Upper lobe of left lung (tissue), 4 donors: ENCODE results near the gene SSBP3.

Experiments used
- CTCF ChIP-seq, 6 experiments: fragments of 450-650 bp in 4 of 6; fragments of 200-600 bp in 2 of 6; sonication (generic) in 2 of 6; IDR thresholded peaks; one replicate each; pipeline ENCODE4 v1.5.1; 2016 to 2019; ENCODE audit warnings: antibody characterized with exemption in 6 of 6
- POLR2AphosphoS5 ChIP-seq, 2 donors: sonication (generic); formaldehyde crosslinking; IDR thresholded peaks; one replicate each; pipeline ENCODE4 v1.5.1; 2017; ENCODE audit warnings: antibody characterized with exemption in 2 of 2

GRCh38 chr1:54265126-54265525 lies 141.1 kb downstream of the SSBP3 start:
- TF ChIP-seq CTCF (IDR thresholded peaks at IDR 0.05) (no peak), POLR2AphosphoS5 (IDR thresholded peaks at IDR 0.05) (no peak)
